SU-DHL-6 (cell line): ENCODE results near the gene CD8B2.
"Not testable (repeated sequence)": the region's sequence is repeated elsewhere in the genome, so short reads cannot be mapped to it uniquely, and the experiment has no call there.

ENCODE experiments used
- CTCF ChIP-seq: fragments of 200-600 bp; sonication (generic); IDR thresholded peaks from one replicate; pipeline ENCODE4 v1.5.1; 2017; ENCODE audit warnings: antibody characterized with exemption, mild to moderate bottlenecking, low read length, moderate library complexity; ENCODE audit not compliant: insufficient read depth, poor library complexity, severe bottlenecking
- EZH2phosphoT487 ChIP-seq: fragments of 200-600 bp; sonication (generic), shearing (Covaris generic); conservative IDR thresholded peaks from 2 replicates; pipeline ENCODE4 v1.6.1; 2018; ENCODE audit warnings: mild to moderate bottlenecking, antibody characterized with exemption, low read length, moderate library complexity, mixed read lengths

GRCh38 chr2:106514827-106515226 lies 27.7 kb downstream of the CD8B2 start:
- TF ChIP-seq CTCF, EZH2phosphoT487: not testable (repeated sequence)
